ENCODE measurements around the gene WDFY2.

WDFY2 gene

DNA sequence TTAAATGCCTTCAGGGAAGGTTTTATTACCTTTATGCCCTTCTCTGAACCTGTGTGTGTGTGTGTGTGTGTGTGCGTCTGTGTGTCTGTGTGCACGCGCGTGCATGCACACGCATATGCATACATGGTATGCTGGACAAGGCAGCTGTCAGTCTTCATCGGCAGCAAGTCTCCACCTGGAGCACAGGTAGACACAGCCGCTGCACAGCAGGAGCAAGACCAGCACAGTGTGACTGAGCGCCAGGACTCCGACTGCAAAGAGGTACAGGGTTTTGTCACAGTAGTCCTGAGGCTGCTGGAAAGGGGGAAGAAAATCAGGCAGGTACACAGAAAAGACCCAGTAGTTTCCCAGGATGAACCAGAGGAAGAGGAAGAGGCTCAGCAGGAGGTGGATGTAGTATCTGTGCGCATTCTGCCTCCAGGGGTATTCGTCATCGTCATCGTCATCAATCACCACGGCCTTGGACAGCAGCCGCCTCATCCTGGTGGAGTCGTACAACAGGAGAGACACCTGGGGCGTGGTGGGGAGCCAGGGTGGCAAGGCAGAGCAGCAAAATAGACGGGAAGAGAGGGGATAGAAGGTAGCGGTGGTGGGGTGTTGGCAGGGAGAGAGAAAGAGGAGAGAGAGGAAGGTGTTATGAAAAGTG, 232.5 kb downstream of the WDFY2 start:
- DNase-seq (ENCODE audit: low read depth), result no peak
- TF ChIP-seq, protein P1, sequence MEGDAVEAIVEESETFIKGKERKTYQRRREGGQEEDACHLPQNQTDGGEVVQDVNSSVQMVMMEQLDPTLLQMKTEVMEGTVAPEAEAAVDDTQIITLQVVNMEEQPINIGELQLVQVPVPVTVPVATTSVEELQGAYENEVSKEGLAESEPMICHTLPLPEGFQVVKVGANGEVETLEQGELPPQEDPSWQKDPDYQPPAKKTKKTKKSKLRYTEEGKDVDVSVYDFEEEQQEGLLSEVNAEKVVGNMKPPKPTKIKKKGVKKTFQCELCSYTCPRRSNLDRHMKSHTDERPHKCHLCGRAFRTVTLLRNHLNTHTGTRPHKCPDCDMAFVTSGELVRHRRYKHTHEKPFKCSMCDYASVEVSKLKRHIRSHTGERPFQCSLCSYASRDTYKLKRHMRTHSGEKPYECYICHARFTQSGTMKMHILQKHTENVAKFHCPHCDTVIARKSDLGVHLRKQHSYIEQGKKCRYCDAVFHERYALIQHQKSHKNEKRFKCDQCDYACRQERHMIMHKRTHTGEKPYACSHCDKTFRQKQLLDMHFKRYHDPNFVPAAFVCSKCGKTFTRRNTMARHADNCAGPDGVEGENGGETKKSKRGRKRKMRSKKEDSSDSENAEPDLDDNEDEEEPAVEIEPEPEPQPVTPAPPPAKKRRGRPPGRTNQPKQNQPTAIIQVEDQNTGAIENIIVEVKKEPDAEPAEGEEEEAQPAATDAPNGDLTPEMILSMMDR (conservative IDR thresholded peaks at IDR 0.05; ENCODE audit: low read length), result no peak
- H3K4me3 ChIP-seq (ENCODE audit: low read length), result no peak overlapping the region

All from AG10803 (cell line).